Testis (tissue), 2 donors: ENCODE data around the gene GPC6.

Experiments used
- POLR2A ChIP-seq: fragments of 450-650 bp; IDR thresholded peaks from one replicate; pipeline ENCODE4 v1.6.1; 2017; ENCODE audit warnings: antibody characterized with exemption, mild to moderate bottlenecking, moderate library complexity
- TF ChIP-seq, protein P1 (sequence below), 3 experiments: fragments of 450-650 bp in 2 of 3; fragments of 200-600 bp in 1 of 3; sonication (generic) in 1 of 3; IDR thresholded peaks; one replicate each; pipeline ENCODE4 v1.5.1; 2016 to 2019; ENCODE audit warnings: antibody characterized with exemption in 3 of 3, mild to moderate bottlenecking in 2 of 3, moderate library complexity in 1 of 3

DNA sequence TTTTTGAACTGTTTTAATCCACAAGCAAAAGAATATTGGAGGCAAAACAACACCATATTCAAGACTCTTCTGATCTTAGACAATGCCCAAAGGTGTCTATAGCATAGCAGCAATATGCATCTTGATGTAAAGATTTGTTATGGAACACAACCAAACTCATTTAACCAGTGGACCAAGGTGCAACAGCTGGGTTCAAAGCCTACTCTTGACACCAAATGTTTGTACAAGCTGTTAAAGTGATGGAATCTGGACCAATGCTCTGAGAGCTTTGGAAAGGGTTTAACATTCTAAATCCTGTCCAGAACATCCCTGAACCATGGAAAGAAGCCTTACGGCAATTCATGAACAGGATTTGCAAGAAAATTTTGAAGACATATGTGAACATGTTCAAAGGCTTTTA is 520.0 kb downstream of the GPC6 start:
- TF ChIP-seq POLR2A: no peak
- TF ChIP-seq, protein P1, sequence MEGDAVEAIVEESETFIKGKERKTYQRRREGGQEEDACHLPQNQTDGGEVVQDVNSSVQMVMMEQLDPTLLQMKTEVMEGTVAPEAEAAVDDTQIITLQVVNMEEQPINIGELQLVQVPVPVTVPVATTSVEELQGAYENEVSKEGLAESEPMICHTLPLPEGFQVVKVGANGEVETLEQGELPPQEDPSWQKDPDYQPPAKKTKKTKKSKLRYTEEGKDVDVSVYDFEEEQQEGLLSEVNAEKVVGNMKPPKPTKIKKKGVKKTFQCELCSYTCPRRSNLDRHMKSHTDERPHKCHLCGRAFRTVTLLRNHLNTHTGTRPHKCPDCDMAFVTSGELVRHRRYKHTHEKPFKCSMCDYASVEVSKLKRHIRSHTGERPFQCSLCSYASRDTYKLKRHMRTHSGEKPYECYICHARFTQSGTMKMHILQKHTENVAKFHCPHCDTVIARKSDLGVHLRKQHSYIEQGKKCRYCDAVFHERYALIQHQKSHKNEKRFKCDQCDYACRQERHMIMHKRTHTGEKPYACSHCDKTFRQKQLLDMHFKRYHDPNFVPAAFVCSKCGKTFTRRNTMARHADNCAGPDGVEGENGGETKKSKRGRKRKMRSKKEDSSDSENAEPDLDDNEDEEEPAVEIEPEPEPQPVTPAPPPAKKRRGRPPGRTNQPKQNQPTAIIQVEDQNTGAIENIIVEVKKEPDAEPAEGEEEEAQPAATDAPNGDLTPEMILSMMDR (IDR thresholded peaks at IDR 0.05): no peak
